ENCODE results near the gene TACO1. TPM values are rescaled to one million over a fixed set of nuclear protein-coding genes. Genes with fewer than 3 reads are reported as not detected.
A peak's percentile ranks its signal among the peaks of the same experiment; 100 is the strongest.

The TACO1 gene
- total RNA-seq, 1 donor from 2014 or later, result 16.1 TPM

DNA sequence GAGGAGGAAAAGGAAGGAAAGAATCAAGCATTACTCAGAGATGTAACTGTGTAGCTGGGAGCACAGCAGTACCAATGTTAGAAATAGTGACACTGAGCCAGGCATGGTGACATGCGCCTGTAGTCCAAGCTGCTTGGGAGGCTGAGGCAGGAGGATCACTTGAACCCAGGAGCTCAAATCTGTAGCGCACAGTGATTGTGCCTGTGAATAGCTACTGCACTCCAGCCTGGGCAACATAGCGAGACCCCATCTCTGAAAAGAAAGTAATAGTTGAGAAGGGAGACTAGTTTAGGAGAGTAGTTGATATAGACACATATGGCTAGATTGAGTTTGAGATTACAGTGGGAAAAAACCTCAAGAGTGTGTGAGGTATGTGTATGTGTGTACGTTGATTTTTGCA lies 39.3 kb downstream of the TACO1 start:
- Histone ChIP-seq H3K4me3 (no peak overlapping the region), H3K9me3 (no peaks in the 10 kb centered on the region), H3K27ac (no peak overlapping the region), H3K36me3 (peaks cover 47% of the 10 kb centered on the region), H3K27me3 (no peaks in the 10 kb centered on the region), H3K4me1 (peaks cover 7% of the 10 kb centered on the region)
- ATAC-seq, result no peak
- TF ChIP-seq, protein P1, sequence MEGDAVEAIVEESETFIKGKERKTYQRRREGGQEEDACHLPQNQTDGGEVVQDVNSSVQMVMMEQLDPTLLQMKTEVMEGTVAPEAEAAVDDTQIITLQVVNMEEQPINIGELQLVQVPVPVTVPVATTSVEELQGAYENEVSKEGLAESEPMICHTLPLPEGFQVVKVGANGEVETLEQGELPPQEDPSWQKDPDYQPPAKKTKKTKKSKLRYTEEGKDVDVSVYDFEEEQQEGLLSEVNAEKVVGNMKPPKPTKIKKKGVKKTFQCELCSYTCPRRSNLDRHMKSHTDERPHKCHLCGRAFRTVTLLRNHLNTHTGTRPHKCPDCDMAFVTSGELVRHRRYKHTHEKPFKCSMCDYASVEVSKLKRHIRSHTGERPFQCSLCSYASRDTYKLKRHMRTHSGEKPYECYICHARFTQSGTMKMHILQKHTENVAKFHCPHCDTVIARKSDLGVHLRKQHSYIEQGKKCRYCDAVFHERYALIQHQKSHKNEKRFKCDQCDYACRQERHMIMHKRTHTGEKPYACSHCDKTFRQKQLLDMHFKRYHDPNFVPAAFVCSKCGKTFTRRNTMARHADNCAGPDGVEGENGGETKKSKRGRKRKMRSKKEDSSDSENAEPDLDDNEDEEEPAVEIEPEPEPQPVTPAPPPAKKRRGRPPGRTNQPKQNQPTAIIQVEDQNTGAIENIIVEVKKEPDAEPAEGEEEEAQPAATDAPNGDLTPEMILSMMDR (IDR thresholded peaks at IDR 0.05), result no peak
- intact Hi-C loops (cut with DNase I), result no loop called here
- DNase-seq, result no peak

DNA sequence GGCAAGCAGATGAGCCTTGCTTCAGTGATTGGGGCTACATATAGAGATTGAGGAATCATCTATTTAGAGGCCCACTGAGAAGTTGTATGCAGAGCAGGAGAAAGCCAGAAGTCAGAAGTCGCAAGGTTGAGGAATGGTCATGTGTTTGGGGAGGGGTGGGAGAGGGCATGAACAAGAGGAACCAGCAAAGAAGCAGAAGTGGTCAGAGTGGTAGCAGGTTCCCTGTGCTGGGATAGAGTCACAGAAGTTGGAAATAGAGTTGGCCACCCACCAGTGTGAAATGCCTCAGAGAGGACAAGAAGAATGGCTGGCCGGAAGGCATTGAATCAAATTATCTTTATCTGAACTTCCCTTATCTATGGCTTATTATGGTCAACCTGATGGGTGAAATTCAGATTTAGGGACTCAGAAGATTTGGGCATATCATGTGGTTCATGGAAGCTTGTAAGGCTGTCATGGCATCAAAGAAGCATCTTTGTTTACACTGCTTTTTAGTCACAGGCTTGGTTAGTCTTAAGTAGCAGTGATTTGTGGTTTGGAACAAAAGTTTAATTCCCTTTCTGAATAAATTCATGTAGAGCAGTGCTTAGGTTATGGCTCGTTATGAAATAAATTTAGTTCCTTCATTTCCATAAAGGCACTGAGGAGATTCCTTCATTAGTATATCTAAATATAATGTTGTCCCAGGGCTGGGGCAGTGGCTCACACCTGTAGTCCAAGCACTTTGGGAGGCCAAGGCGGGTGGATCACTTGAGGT lies 41.2 kb downstream of the TACO1 start:
- H3K36me3 ChIP-seq, result peaks cover 44% of the 10 kb centered on the region
- peak; percentile 94 for ATAC-seq
- TF ChIP-seq, protein P1 (IDR thresholded peaks at IDR 0.05), result no peak
- H3K4me1 ChIP-seq, result peaks cover 16% of the 10 kb centered on the region
- no peak for DNase-seq
- no peaks in the 10 kb centered on the region for H3K9me3 ChIP-seq
- intact Hi-C loops (cut with DNase I), result no loop called here
- H3K27me3 ChIP-seq, result no peaks in the 10 kb centered on the region
- no peak overlapping the region for H3K27ac ChIP-seq
- no peak overlapping the region for H3K4me3 ChIP-seq

DNA sequence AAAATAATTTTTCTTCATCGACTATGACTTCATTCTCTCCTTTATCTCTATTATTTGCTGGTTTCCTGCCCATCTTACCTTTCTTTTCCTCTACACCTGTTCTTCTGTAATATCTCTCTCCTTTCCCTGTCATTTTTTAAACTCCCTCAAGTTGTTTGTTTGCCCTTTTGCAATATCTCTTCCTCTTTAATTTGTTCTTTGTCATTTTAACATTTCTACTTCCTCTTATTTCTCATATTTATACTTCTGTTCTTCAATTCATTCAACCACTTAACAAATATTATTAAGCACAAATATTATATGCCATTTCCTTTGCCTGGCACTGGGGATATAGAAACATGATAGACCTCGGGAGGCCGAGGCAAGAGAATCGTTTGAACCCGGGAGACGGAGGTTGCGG lies 44.2 kb downstream of the TACO1 start:
- H3K4me1 ChIP-seq, result peaks cover 26% of the 10 kb centered on the region
- no peak for DNase-seq
- no peak overlapping the region for H3K4me3 ChIP-seq
- no peaks in the 10 kb centered on the region for H3K9me3 ChIP-seq
- intact Hi-C loops (cut with DNase I), result no loop called here
- TF ChIP-seq, protein P1 (IDR thresholded peaks at IDR 0.05), result no peak
- peaks cover 25% of the 10 kb centered on the region for H3K36me3 ChIP-seq
- no peak for ATAC-seq
- H3K27me3 ChIP-seq, result no peaks in the 10 kb centered on the region
- no peak overlapping the region for H3K27ac ChIP-seq

DNA sequence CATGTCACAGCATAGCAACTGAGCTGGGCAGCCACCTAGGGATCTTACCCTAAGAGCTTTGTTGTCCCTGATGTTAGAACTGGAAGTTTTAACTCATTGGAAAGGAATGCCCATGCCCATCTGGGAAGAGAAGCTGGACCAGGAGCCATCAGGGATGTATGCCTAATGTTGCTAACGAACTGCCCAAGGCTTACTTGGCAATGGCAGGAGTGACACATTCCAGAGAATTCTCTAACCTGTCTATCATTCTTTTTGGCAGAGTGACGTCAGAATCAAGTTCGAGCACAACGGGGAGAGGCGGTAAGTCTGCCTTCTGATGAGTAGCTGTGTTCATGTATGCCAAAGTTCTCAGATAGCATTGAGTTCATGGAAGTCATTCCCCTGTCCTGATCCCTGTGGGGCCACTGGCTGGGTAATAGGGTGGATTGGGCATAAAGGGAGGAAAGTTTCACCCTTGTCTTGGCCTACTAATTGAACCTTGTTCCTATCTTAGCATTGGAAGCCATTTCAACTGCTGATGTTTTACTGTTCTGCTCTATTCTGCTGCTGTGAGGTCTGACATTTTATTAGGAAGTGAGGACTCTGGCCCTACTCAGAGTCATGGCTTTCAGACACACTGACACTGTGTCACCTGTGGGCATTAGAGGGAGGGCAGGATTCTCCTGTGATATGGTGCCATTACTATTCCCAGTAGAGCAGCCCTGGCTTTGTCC lies 45.2 kb downstream of the TACO1 start:
- ATAC-seq, result no peak
- no peak for DNase-seq
- Histone ChIP-seq H3K36me3 (peaks cover 25% of the 10 kb centered on the region), H3K27me3 (no peaks in the 10 kb centered on the region), H3K27ac (peak overlapping the region; percentile 49), H3K9me3 (no peaks in the 10 kb centered on the region), H3K4me3 (no peak overlapping the region), H3K4me1 (peaks cover 26% of the 10 kb centered on the region)
- TF ChIP-seq, protein P1 (IDR thresholded peaks at IDR 0.05), result no peak
- intact Hi-C loops (cut with DNase I), result no loop called here

DNA sequence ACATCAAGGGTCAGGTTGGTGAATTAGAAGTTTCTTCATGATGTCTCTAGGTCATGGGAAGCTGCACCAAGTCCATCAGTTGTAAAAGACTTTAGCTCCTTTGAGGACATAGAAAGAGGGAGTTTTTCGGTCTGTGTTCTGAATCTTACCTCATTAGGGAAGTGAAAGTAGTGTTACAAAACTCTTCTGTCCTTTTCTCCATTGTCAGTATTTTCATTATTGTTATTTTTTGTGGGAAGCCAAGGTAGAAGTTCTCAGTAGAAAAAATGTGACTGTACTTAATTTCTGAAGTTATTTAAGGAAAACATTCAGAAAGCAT lies 45.8 kb downstream of the TACO1 start:
- Histone ChIP-seq H3K36me3 (peaks cover 25% of the 10 kb centered on the region), H3K9me3 (no peaks in the 10 kb centered on the region), H3K27ac (peak overlapping the region; percentile 49), H3K4me1 (peaks cover 26% of the 10 kb centered on the region), H3K27me3 (no peaks in the 10 kb centered on the region), H3K4me3 (no peak overlapping the region)
- TF ChIP-seq, protein P1 (IDR thresholded peaks at IDR 0.05), result no peak
- DNase-seq (no peak), ATAC-seq (peak; percentile 27)
- intact Hi-C loops (cut with DNase I), result no loop called here
